DMS79 treated with DMSO at 0.1 percent for 48 hours (cell line): ENCODE data around the gene SPRR2B.
"Not testable (repeated sequence)": the region's sequence is repeated elsewhere in the genome, so short reads cannot be mapped to it uniquely, and the experiment has no call there.

ENCODE experiments used
- DNase-seq: peaks from one replicate; lab custom pipeline; 2025; lab: John Stamatoyannopoulos, UW

The SPRR2B gene

GRCh38 chr1:153071511-153071910 lies at the start of gene SPRR2B:
SPRR2B (minus strand) TSS chr1:153071611; CDS start chr1:153070839, 772 bp downstream.
- DNase-seq, result no peak

GRCh38 chr1:153120945-153121344 lies 49.5 kb upstream of the SPRR2B start:
- DNase-seq, result no peak

GRCh38 chr1:153119491-153119971 lies 48.1 kb upstream of the SPRR2B start:
- no peak for DNase-seq

GRCh38 chr1:153115264-153115663 lies 43.9 kb upstream of the SPRR2B start:
- DNase-seq, result not testable (repeated sequence)

GRCh38 chr1:153113416-153113815 lies 42.0 kb upstream of the SPRR2B start, which contains the start of gene SPRR2F:
SPRR2F (minus strand) TSS chr1:153113516; CDS start chr1:153112733, 783 bp downstream.
- no peak for DNase-seq

GRCh38 chr1:153112454-153112853 lies 41.0 kb upstream of the SPRR2B start:
- DNase-seq, result not testable (repeated sequence)

- no peak for DNase-seq
Observed at GRCh38 chr1:153100245-153100644, 28.8 kb upstream of the SPRR2B start.

- DNase-seq, result no peak
Observed at GRCh38 chr1:153099461-153100045, 28.1 kb upstream of the SPRR2B start.

- no peak for DNase-seq
Observed at GRCh38 chr1:153095764-153096163, 24.4 kb upstream of the SPRR2B start.

- DNase-seq, result no peak
Observed at GRCh38 chr1:153094426-153094825, 23.0 kb upstream of the SPRR2B start, which contains the start of gene SPRR2E. SPRR2E (minus strand) TSS chr1:153094526; CDS start chr1:153093751, 775 bp downstream.

- no peak for DNase-seq
Observed at GRCh38 chr1:153087652-153088051, 16.2 kb upstream of the SPRR2B start.

GRCh38 chr1:153081736-153082135 lies 10.3 kb upstream of the SPRR2B start:
- no peak for DNase-seq

- no peak for DNase-seq
Observed at GRCh38 chr1:153072806-153073726, 1.7 kb upstream of the SPRR2B start.

- no peak for DNase-seq
Observed at GRCh38 chr1:153070243-153070642, 1.2 kb downstream of the SPRR2B start.

GRCh38 chr1:153058826-153059784 lies 12.3 kb downstream of the SPRR2B start:
- DNase-seq, result no peak

- no peak for DNase-seq
Observed at GRCh38 chr1:153058154-153058553, 13.3 kb downstream of the SPRR2B start.

GRCh38 chr1:153057375-153057774 lies 14.0 kb downstream of the SPRR2B start, which contains the start of gene SPRR2A:
SPRR2A (minus strand) TSS chr1:153057512; CDS start chr1:153056735, 777 bp downstream.
- no peak for DNase-seq

GRCh38 chr1:153056111-153056510 lies 15.3 kb downstream of the SPRR2B start:
- DNase-seq, result not testable (repeated sequence)

- no peak for DNase-seq
Observed at GRCh38 chr1:153049211-153049610, 22.2 kb downstream of the SPRR2B start.

GRCh38 chr1:153040950-153041631 lies 30.3 kb downstream of the SPRR2B start, which contains the start of gene SPRR2D:
SPRR2D (minus strand) TSS chr1:153041120; CDS start chr1:153040346, 774 bp downstream.
- DNase-seq, result no peak

- DNase-seq, result no peak
Observed at GRCh38 chr1:153035211-153035610, 36.2 kb downstream of the SPRR2B start.
